ENCODE measurements around the gene RAB26.
"Not testable (repeated sequence)": the region's sequence is repeated elsewhere in the genome, so short reads cannot be mapped to it uniquely, and the experiment has no call there.

RAB26 gene

GRCh38 chr16:2147981-2148671, at the start of gene RAB26:
Gene RAB26, plus strand, starts transcription at chr16:2148625. Its CDS starts 159 bp downstream, at chr16:2148784.
- DNase-seq (ENCODE audit: low read depth in 2 of 2), result no peak

GRCh38 chr16:2101581-2101980, 46.8 kb upstream of the RAB26 start:
- not testable (repeated sequence) for DNase-seq (ENCODE audit: low read depth in 2 of 2)

- DNase-seq (ENCODE audit: low read depth in 2 of 2), result no peak
Observed at GRCh38 chr16:2102471-2102870, 46.0 kb upstream of the RAB26 start.

- DNase-seq (ENCODE audit: low read depth in 2 of 2), result not testable (repeated sequence)
Observed at GRCh38 chr16:2104464-2104863, 44.0 kb upstream of the RAB26 start.

- DNase-seq (ENCODE audit: low read depth in 2 of 2), result not testable (repeated sequence)
Observed at GRCh38 chr16:2105291-2105690, 43.1 kb upstream of the RAB26 start.

GRCh38 chr16:2105769-2106168, 42.7 kb upstream of the RAB26 start:
- not testable (repeated sequence) for DNase-seq (ENCODE audit: low read depth in 2 of 2)

- DNase-seq (ENCODE audit: low read depth in 2 of 2), result not testable (repeated sequence)
Observed at GRCh38 chr16:2106211-2106610, 42.2 kb upstream of the RAB26 start.

GRCh38 chr16:2107121-2107790, 41.2 kb upstream of the RAB26 start:
- DNase-seq (ENCODE audit: low read depth in 2 of 2), result not testable (repeated sequence)

GRCh38 chr16:2107791-2108125, 40.7 kb upstream of the RAB26 start:
- not testable (repeated sequence) for DNase-seq (ENCODE audit: low read depth in 2 of 2)

GRCh38 chr16:2108446-2109270, 39.8 kb upstream of the RAB26 start:
- DNase-seq (ENCODE audit: low read depth in 2 of 2), result not testable (repeated sequence)

GRCh38 chr16:2109271-2109580, 39.2 kb upstream of the RAB26 start:
- DNase-seq (ENCODE audit: low read depth in 2 of 2), result not testable (repeated sequence)

GRCh38 chr16:2109872-2110271, 38.6 kb upstream of the RAB26 start:
- DNase-seq (ENCODE audit: low read depth in 2 of 2), result not testable (repeated sequence)

GRCh38 chr16:2110332-2111008, 38.0 kb upstream of the RAB26 start:
- not testable (repeated sequence) for DNase-seq (ENCODE audit: low read depth in 2 of 2)

GRCh38 chr16:2111009-2111353, 37.4 kb upstream of the RAB26 start:
- not testable (repeated sequence) for DNase-seq (ENCODE audit: low read depth in 2 of 2)

GRCh38 chr16:2111412-2112335, 36.8 kb upstream of the RAB26 start:
- not testable (repeated sequence) for DNase-seq (ENCODE audit: low read depth in 2 of 2)

- DNase-seq (ENCODE audit: low read depth in 2 of 2), result not testable (repeated sequence)
Observed at GRCh38 chr16:2112539-2113106, 35.8 kb upstream of the RAB26 start.

- DNase-seq (ENCODE audit: low read depth in 2 of 2), result not testable (repeated sequence)
Observed at GRCh38 chr16:2114225-2114624, 34.2 kb upstream of the RAB26 start.

GRCh38 chr16:2114885-2115590, 33.4 kb upstream of the RAB26 start:
- not testable (repeated sequence) for DNase-seq (ENCODE audit: low read depth in 2 of 2)

- DNase-seq (ENCODE audit: low read depth in 2 of 2), result no peak
Observed at GRCh38 chr16:2115591-2115973, 32.8 kb upstream of the RAB26 start.

GRCh38 chr16:2116428-2116827, 32.0 kb upstream of the RAB26 start:
- not testable (repeated sequence) for DNase-seq (ENCODE audit: low read depth in 2 of 2)

All from stimulated activated CD8-positive, alpha-beta memory T cell treated with anti-CD3 and anti-CD28 coated beads, Interleukin-15, amount 100 ng/mL, for 4 hours (primary cell).